Ascending aorta (tissue), 2 donors: ENCODE results near the gene MRPL45. TPM values are rescaled to one million over a fixed set of nuclear protein-coding genes. Genes with fewer than 3 reads are reported as not detected.

ENCODE experiments used
- DNase-seq, 2 donors: peaks; one replicate each; pipeline ENCODE4 v3.0.0-alpha.2; 2019; ENCODE audit warnings: low spot score in 2 of 2
- H3K27ac ChIP-seq, 2 donors: fragments of 200-600 bp; sonication (generic); one replicate each; pipeline ENCODE4 v1.5.1; 2016 to 2017; ENCODE audit warnings: mild to moderate bottlenecking in 1 of 2
- H3K27me3 ChIP-seq: fragments of 200-600 bp; sonication (generic); one replicate; pipeline ENCODE4 v1.5.1; 2017
- H3K36me3 ChIP-seq, 2 donors: fragments of 200-600 bp; sonication (generic); one replicate each; pipeline ENCODE4 v1.5.1; 2016
- H3K4me1 ChIP-seq, 2 donors: fragments of 200-600 bp; sonication (generic); one replicate each; pipeline ENCODE4 v1.5.1; 2016 to 2017; ENCODE audit warnings: mild to moderate bottlenecking in 1 of 2
- H3K4me3 ChIP-seq, 2 donors: fragments of 200-600 bp; sonication (generic); one replicate each; pipeline ENCODE4 v1.5.1; 2016 to 2017; ENCODE audit warnings: mild to moderate bottlenecking in 1 of 2
- H3K9me3 ChIP-seq, 2 donors: fragments of 200-600 bp; sonication (generic); one replicate each; pipeline ENCODE4 v1.5.1; 2016
- CTCF ChIP-seq, 3 experiments: fragments of 200-600 bp in 2 of 3; fragments of 450-650 bp in 1 of 3; sonication (generic) in 2 of 3; IDR thresholded peaks; one replicate each; pipeline ENCODE4 v1.5.1; 2016 to 2019; ENCODE audit warnings: antibody characterized with exemption in 3 of 3, mild to moderate bottlenecking in 1 of 3, moderate library complexity in 1 of 3
- intact Hi-C: fragments of 100-400 bp; cut with DNase I; formaldehyde crosslinking; loops from one replicate; pipeline ENCODE4 v1.15.1; 2023
- total RNA-seq: library from RNA; depleted of rRNA; stranded (reverse); fragments of >200 nt; gene quantifications from one replicate; pipeline ENCODE4 v1.1.0, GENCODE V29; 2016

The MRPL45 gene
- total RNA-seq, 1 donor from 2014 or later, result 27.5 TPM

DNA sequence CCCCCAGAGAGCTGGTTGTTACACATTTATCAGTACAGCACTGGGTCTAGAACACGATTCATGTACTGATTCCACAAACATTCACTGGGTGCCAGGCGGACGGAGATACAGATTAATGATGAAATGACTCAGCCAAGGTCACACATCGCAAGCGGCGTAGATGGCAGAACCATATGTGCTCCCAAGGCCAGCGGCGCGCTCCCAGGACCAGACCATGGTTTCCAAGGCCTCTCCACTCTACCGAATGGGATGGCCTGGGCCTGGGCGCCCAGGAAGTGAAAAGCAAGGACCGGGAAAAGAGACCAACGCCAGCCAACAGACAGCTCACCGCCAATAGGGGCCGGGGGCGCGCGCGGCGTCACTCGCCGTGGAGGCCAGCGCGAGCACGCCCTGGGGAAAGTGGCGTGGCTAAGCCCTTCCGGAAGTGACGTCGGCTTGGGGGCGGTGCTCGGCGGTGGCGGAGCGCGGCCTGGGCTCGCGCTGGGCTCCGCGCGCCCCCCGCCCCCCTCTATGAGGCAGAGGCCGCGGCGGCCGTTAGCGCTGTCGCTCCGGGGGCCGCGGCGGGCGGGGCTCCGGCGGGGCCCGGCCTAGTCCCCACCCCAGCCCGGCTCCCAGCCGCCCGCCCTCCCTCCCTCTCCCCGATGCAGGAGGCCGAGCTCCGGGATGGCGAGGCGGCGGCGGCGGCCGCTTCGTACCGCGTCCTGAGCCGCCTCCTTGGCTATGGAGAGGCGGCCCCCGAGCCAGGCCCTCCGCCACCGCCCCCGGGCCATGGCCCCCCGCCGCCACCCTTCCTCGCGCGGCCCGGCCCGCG lies 54.6 kb downstream of the MRPL45 start, which contains the start of gene SOCS7:
Gene SOCS7, plus strand, starts transcription at position 433 of the 811 bp plus-strand sequence. Its CDS starts 209 bp downstream, at position 642.
- peaks cover 10 to 26% of the 10 kb centered on the region in 2 donors for H3K4me1 ChIP-seq
- DNase-seq, result peak; percentile 42 to 95
- intact Hi-C loops, result no loop called here
- H3K27me3 ChIP-seq, result no peaks in the 10 kb centered on the region
- no peak for TF ChIP-seq CTCF (IDR thresholded peaks at IDR 0.05)
- peak within 1 kb of the TSS; percentile 86 to 91 for H3K27ac ChIP-seq
- H3K36me3 ChIP-seq, result no peaks in the 10 kb centered on the region
- peak within 1 kb of the TSS; percentile 97 for H3K4me3 ChIP-seq
- H3K9me3 ChIP-seq, result no peaks in the 10 kb centered on the region

- H3K4me1 ChIP-seq, result peaks cover 10 to 29% of the 10 kb centered on the region in 2 donors
- intact Hi-C loops, result no loop called here
- no peaks in the 10 kb centered on the region for H3K27me3 ChIP-seq
- no peak for TF ChIP-seq CTCF (IDR thresholded peaks at IDR 0.05)
- no peaks in the 10 kb centered on the region for H3K9me3 ChIP-seq
- peak overlapping the region; percentile 75 to 91 for H3K27ac ChIP-seq
- H3K4me3 ChIP-seq, result peak overlapping the region; percentile 97
- DNase-seq, result peak in 1 of 2 donors; percentile 65
- H3K36me3 ChIP-seq, result no peaks in the 10 kb centered on the region
These were observed 55.5 kb downstream of the MRPL45 start for GRCh38 chr17:38352245-38353085.

DNA sequence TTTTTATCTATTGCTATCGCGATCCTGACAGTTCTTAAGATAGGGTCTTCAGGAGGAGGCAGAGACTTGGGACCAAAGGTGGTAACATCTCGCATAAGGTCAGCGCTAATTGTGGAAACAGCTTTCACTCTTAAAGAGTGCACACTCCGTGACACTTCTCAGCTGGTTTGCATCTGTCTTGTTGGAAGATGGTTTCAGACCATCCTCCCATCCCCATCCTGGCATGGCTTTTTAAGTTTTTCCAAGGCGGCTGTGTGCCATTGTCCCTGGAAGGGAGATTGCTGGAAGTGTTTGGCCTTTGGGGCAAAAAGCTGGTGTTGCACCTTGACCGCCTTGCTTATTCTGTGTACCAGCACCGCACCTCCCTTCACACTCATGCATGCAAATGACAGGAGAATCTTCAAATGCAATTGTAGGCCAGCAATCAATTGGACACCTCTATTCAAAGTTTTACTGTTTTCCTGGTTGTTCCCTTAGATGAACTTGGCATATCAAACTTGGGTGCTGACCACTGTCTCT lies 56.2 kb downstream of the MRPL45 start:
- no peak for TF ChIP-seq CTCF (IDR thresholded peaks at IDR 0.05)
- Histone ChIP-seq H3K4me3 (peak overlapping the region; percentile 97), H3K27ac (peak overlapping the region; percentile 75 to 91), H3K9me3 (no peaks in the 10 kb centered on the region), H3K27me3 (no peaks in the 10 kb centered on the region), H3K4me1 (peaks cover 10 to 34% of the 10 kb centered on the region in 2 donors), H3K36me3 (no peaks in the 10 kb centered on the region)
- intact Hi-C loops, result no loop called here
- no peak for DNase-seq

- DNase-seq, result no peak
- Histone ChIP-seq H3K9me3 (no peaks in the 10 kb centered on the region), H3K4me1 (peaks cover 10 to 37% of the 10 kb centered on the region in 2 donors), H3K36me3 (no peaks in the 10 kb centered on the region), H3K27ac (no peak overlapping the region), H3K27me3 (no peaks in the 10 kb centered on the region), H3K4me3 (peak overlapping the region; percentile 97)
- no peak for TF ChIP-seq CTCF (IDR thresholded peaks at IDR 0.05)
- intact Hi-C loops, result no loop called here
These were observed 56.7 kb downstream of the MRPL45 start for GRCh38 chr17:38353668-38354067.

DNA sequence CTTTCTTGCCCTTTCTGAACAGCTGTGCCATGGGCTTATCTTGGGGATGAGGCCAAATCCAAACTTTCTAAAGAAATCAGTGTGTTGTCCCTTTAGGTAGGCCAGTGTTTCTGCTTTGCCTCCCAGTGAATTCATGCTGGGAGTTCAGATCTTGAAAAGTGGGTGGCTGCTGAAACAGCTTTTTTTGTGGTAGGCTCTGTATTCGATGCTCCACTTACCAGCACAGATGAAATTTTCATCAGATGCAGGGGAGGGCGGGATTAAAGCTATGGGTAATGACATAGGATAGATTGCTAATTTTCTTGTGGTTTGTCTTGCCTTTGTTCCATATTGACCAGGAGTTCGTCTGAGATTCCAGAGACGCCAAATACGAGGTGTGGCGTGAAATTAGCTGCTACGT lies 57.5 kb downstream of the MRPL45 start:
- Histone ChIP-seq H3K27ac (peak overlapping the region in 1 of 2 donors; percentile 7), H3K4me1 (peaks cover 10 to 43% of the 10 kb centered on the region in 2 donors), H3K9me3 (no peaks in the 10 kb centered on the region), H3K36me3 (no peaks in the 10 kb centered on the region), H3K27me3 (no peaks in the 10 kb centered on the region), H3K4me3 (peak overlapping the region; percentile 16 to 97)
- intact Hi-C loops, result no loop called here
- no peak for DNase-seq
- no peak for TF ChIP-seq CTCF (IDR thresholded peaks at IDR 0.05)
